HCT116 (cell line): Measurements from ENCODE around the gene IL3. TPM values are rescaled to one million over a fixed set of nuclear protein-coding genes. Genes with fewer than 3 reads are reported as not detected.

Experiments used
- ATAC-seq: fragments of 200-7000 bp; cut with Tn5 transposase; 2 replicates; pipeline ENCODE4 v1.9.1; 2020; ENCODE audit warnings: mild to moderate bottlenecking, moderate library complexity
- Bru-seq: library from RNA; stranded (reverse); fragments of 400-500 nt; gene quantifications from one replicate; lab custom pipeline; 2021; lab: Mats Ljungman, UMichigan
- BruChase-seq, 2 experiments: library from RNA; stranded (reverse); fragments of 400-500 nt; gene quantifications; one replicate each; lab custom pipeline; 2021; lab: Mats Ljungman, UMichigan
- BruUV-seq: library from RNA; stranded (reverse); fragments of 400-500 nt; replicated peaks from 2 replicates; lab custom pipeline; 2021; lab: Mats Ljungman, UMichigan
- CTCF ChIA-PET: fragments of 300-600 bp; sonication (Branson Sonifier 250); formaldehyde crosslinking; loops from one replicate; lab custom pipeline; 2021; ENCODE audit warnings: antibody characterized with exemption; lab: Charles Lee
- POLR2A ChIA-PET: fragments of 300-600, 350-600 bp; sonication (Branson Sonifier 250); formaldehyde crosslinking; loops from one replicate; lab custom pipeline; 2021; ENCODE audit warnings: antibody characterized with exemption; lab: Charles Lee
- RAD21 ChIA-PET, 2 experiments: fragments of 300-600 bp; sonication (Branson Sonifier 250); formaldehyde crosslinking; loops; one replicate each; lab custom pipeline; 2023; ENCODE audit warnings: low total read pairs in 2 of 2; ENCODE audit not compliant: uncharacterized antibody in 2 of 2, unreplicated experiment in 2 of 2, low non-redundant PET in 1 of 2; lab: Charles Lee
- DNase-seq: peaks from one replicate; pipeline ENCODE4 v3.0.0-alpha.2; 2010; ENCODE audit warnings: low read depth, low spot score
- H2AFZ ChIP-seq: fragments of 200-600 bp; shearing (Covaris generic), sonication (generic); 2 replicates; pipeline ENCODE4 v1.6.1; 2017; ENCODE audit warnings: low read depth, mixed run types, mixed read lengths, antibody characterized with exemption, low read length; ENCODE audit not compliant: poor library complexity, severe bottlenecking
- H3K27ac ChIP-seq: 2 replicates; pipeline ENCODE4 v1.5.1; 2012; ENCODE audit warnings: low read depth, low read length
- H3K27me3 ChIP-seq: fragments of 200-600 bp; sonication (generic); 2 replicates; pipeline ENCODE4 v1.6.1; 2016; ENCODE audit warnings: mixed run types, low read length, mixed read lengths; ENCODE audit not compliant: insufficient read depth
- H3K36me3 ChIP-seq, 2 experiments: fragments of 200-500 bp in 1 of 2; fragments of 200-600 bp in 1 of 2; sonication (Bioruptor generic) in 1 of 2; sonication (generic) in 1 of 2; 2 replicates each; pipeline versions ENCODE4 v1.5.1 to v1.6.1; 2014 to 2016; ENCODE audit warnings: low read length in 2 of 2, inconsistent platforms in 1 of 2, mixed read lengths in 1 of 2, mixed run types in 1 of 2; ENCODE audit not compliant: insufficient read depth in 2 of 2, control insufficient read depth in 1 of 2
- H3K4me1 ChIP-seq, 2 experiments: fragments of 200-600 bp in 1 of 2; sonication (generic) in 1 of 2; 2 replicates each; pipeline versions ENCODE4 v1.5.1 to v1.6.1; 2012 to 2017; ENCODE audit warnings: low read length in 2 of 2, inconsistent platforms in 1 of 2, mild to moderate bottlenecking in 1 of 2, mixed read lengths in 1 of 2, mixed run types in 1 of 2, moderate library complexity in 1 of 2; ENCODE audit not compliant: insufficient read depth in 2 of 2, control insufficient read depth in 1 of 2
- H3K4me2 ChIP-seq: fragments of 200-600 bp; sonication (generic); 2 replicates; pipeline ENCODE4 v1.6.1; 2017; ENCODE audit warnings: mixed run types, low read length, mixed read lengths
- H3K4me3 ChIP-seq, 2 experiments: fragments of 200-600 bp in 1 of 2; sonication (generic) in 1 of 2; replicated peaks in 1 of 2; 2 replicates each; pipeline ENCODE4 v1.5.1; 2011 to 2016; ENCODE audit warnings: low read length in 2 of 2, control low read depth in 1 of 2, low read depth in 1 of 2, mild to moderate bottlenecking in 1 of 2, mixed read lengths in 1 of 2, mixed run types in 1 of 2
- H3K79me2 ChIP-seq: fragments of 200-600 bp; sonication (generic); 2 replicates; pipeline ENCODE4 v1.6.1; 2017; ENCODE audit warnings: mild to moderate bottlenecking, mixed run types, low read length, moderate library complexity, mixed read lengths; ENCODE audit not compliant: insufficient read depth
- H3K9ac ChIP-seq: fragments of 200-600 bp; sonication (generic); 2 replicates; pipeline ENCODE4 v1.6.1; 2016; ENCODE audit warnings: low read length, mixed read lengths
- H3K9me2 ChIP-seq: fragments of 200-600 bp; sonication (generic), shearing (Covaris generic); 2 replicates; pipeline ENCODE4 v1.6.1; 2017; ENCODE audit warnings: mixed run types, mild to moderate bottlenecking, moderate library complexity; ENCODE audit not compliant: insufficient read depth
- H3K9me3 ChIP-seq, 2 experiments: fragments of 200-500 bp in 1 of 2; fragments of 200-600 bp in 1 of 2; sonication (Bioruptor generic) in 1 of 2; sonication (generic) in 1 of 2; 2 replicates each; pipeline ENCODE4 v1.6.1; 2014 to 2017; ENCODE audit warnings: low read length in 2 of 2, mixed read lengths in 2 of 2, inconsistent platforms in 1 of 2, low read depth in 1 of 2, mild to moderate bottlenecking in 1 of 2, mixed run types in 1 of 2, moderate library complexity in 1 of 2; ENCODE audit not compliant: control insufficient read depth in 1 of 2, insufficient read depth in 1 of 2
- H4K20me1 ChIP-seq: fragments of 200-600 bp; sonication (generic), shearing (Covaris generic); 2 replicates; pipeline ENCODE4 v1.6.1; 2017; ENCODE audit warnings: mixed run types, mild to moderate bottlenecking, moderate library complexity; ENCODE audit not compliant: insufficient read depth
- EZH2phosphoT487 ChIP-seq: fragments of 200-600 bp; IDR thresholded peaks from 2 replicates; pipeline ENCODE4 v1.6.1; 2018; ENCODE audit warnings: antibody characterized with exemption, borderline replicate concordance
- JUND ChIP-seq: IDR thresholded peaks from 2 replicates; pipeline ENCODE4 v1.6.1; 2012
- POLR2AphosphoS5 ChIP-seq: IDR thresholded peaks from 2 replicates; pipeline ENCODE4 v1.6.1; 2011; ENCODE audit warnings: mild to moderate bottlenecking, low read depth, low read length, moderate library complexity
- RAD21 ChIP-seq: IDR thresholded peaks from 2 replicates; pipeline ENCODE4 v1.6.1; 2012; ENCODE audit warnings: low read depth, mild to moderate bottlenecking
- SIN3A ChIP-seq: IDR thresholded peaks from 2 replicates; pipeline ENCODE4 v1.6.1; 2012; ENCODE audit warnings: low read depth
- YY1 ChIP-seq: IDR thresholded peaks from 2 replicates; pipeline ENCODE4 v1.6.1; 2011; ENCODE audit warnings: low read length, low read depth, moderate library complexity, mild to moderate bottlenecking; ENCODE audit not compliant: insufficient replicate concordance; ENCODE audit errors: extremely low read depth
- ZNF274 ChIP-seq: fragments of 200-500 bp; sonication (Bioruptor generic); IDR thresholded peaks from 2 replicates; pipeline ENCODE4 v1.6.1; 2014; ENCODE audit warnings: mild to moderate bottlenecking, low read depth, low read length, inconsistent platforms
- intact Hi-C: fragments of 100-400 bp; cut with micrococcal nuclease; formaldehyde crosslinking; loops from 2 replicates; pipeline ENCODE4 v1.10.0; 2022
- long read RNA-seq: library from polyadenylated mRNA; unstranded; transcript quantifications from one replicate; pipeline ENCODE4 v2.0.0, GENCODE V29; 2021; ENCODE audit not compliant: unreplicated experiment
- polyA plus RNA-seq: library from polyadenylated mRNA; unstranded; fragments of >200 nt; gene quantifications from 2 replicates; pipeline ENCODE4 v1.2.1, GENCODE V29; 2012; ENCODE audit warnings: missing spikeins
- total RNA-seq: library from RNA; stranded (reverse); gene quantifications from one replicate; pipeline ENCODE4 v1.2.1, GENCODE V29; 2021; ENCODE audit not compliant: unreplicated experiment
- TF ChIP-seq, protein P1 (sequence below): IDR thresholded peaks from 2 replicates; pipeline ENCODE4 v1.6.1; 2011; ENCODE audit warnings: mild to moderate bottlenecking, low read length, moderate library complexity; ENCODE audit not compliant: insufficient replicate concordance; ENCODE audit errors: extremely low read depth
- TF ChIP-seq, protein P2 (sequence below): IDR thresholded peaks from 2 replicates; pipeline ENCODE4 v1.6.1; 2012
- TF ChIP-seq, protein P3 (sequence below): IDR thresholded peaks from 2 replicates; pipeline ENCODE4 v1.6.1; 2012

The IL3 gene, protein sequence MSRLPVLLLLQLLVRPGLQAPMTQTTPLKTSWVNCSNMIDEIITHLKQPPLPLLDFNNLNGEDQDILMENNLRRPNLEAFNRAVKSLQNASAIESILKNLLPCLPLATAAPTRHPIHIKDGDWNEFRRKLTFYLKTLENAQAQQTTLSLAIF
- total RNA-seq (not detected), Bru-seq, nascent RNA (not detected), BruChase-seq, experiment 1, labeled RNA remaining after a 6-hour chase (not detected), BruChase-seq, experiment 2, labeled RNA remaining after a 2-hour chase (not detected)
- not detected in 2 replicates for polyA plus RNA-seq
- long read RNA-seq, result 0 reads

DNA sequence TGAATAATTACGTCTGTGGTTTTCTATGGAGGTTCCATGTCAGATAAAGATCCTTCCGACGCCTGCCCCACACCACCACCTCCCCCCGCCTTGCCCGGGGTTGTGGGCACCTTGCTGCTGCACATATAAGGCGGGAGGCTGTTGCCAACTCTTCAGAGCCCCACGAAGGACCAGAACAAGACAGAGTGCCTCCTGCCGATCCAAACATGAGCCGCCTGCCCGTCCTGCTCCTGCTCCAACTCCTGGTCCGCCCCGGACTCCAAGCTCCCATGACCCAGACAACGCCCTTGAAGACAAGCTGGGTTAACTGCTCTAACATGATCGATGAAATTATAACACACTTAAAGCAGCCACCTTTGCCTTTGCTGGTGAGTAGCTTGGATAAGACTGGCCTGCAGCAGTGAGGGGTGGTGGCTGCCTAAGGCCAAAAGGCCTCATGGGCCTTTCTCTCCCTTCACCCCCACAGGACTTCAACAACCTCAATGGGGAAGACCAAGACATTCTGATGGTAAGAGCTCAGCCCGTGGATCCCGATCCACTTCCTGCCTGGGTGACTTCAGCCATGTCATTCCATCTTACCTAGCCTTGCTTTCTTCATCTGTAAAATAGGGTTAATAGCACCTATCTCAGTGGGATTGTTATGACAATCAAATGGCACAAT, at the start of gene IL3:
Gene IL3, plus strand, starts transcription at position 155 of the 661 bp plus-strand sequence. Its CDS starts 52 bp downstream, at position 207.
- no peak within 1 kb of the TSS for H2AFZ ChIP-seq
- H3K9me2 ChIP-seq, result no peaks in the 10 kb centered on the region
- ATAC-seq, result no peak
- H3K9me3 ChIP-seq, result no peaks in the 10 kb centered on the region
- H3K4me3 ChIP-seq, result no peak within 1 kb of the TSS
- RAD21 ChIA-PET, result no interaction called here
- H3K27ac ChIP-seq, result no peak within 1 kb of the TSS
- POLR2A ChIA-PET, result no interaction called here
- H3K4me1 ChIP-seq, result peaks cover 0 to 4% of the 10 kb centered on the region in 2 experiments; a peak in 1 of 4 replicates
- CTCF ChIA-PET, result interaction anchor here (3.5 kb wide), 1 partner anchor 249 kb away, joined by 35 read pairs; no protein-coding TSS in a partner anchor
- no peak within 1 kb of the TSS for H3K4me2 ChIP-seq
- no peaks in the 10 kb centered on the region for H3K36me3 ChIP-seq
- no peaks in the 10 kb centered on the region for H3K79me2 ChIP-seq
- intact Hi-C loops, result loop anchor here (10.0 kb wide), 1 partner anchor 214 kb away; no protein-coding TSS in a partner anchor
- H3K9ac ChIP-seq, result no peak within 1 kb of the TSS
- no TSS peak for BruUV-seq
- no peaks in the 10 kb centered on the region for H4K20me1 ChIP-seq
- TF ChIP-seq POLR2AphosphoS5 (no peak), YY1 (no peak), ZNF274 (no peak), SIN3A (no peak), RAD21 (no peak), EZH2phosphoT487 (no peak), JUND (no peak)
- TF ChIP-seq, protein P1, sequence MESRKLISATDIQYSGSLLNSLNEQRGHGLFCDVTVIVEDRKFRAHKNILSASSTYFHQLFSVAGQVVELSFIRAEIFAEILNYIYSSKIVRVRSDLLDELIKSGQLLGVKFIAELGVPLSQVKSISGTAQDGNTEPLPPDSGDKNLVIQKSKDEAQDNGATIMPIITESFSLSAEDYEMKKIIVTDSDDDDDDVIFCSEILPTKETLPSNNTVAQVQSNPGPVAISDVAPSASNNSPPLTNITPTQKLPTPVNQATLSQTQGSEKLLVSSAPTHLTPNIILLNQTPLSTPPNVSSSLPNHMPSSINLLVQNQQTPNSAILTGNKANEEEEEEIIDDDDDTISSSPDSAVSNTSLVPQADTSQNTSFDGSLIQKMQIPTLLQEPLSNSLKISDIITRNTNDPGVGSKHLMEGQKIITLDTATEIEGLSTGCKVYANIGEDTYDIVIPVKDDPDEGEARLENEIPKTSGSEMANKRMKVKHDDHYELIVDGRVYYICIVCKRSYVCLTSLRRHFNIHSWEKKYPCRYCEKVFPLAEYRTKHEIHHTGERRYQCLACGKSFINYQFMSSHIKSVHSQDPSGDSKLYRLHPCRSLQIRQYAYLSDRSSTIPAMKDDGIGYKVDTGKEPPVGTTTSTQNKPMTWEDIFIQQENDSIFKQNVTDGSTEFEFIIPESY, result no peak
- TF ChIP-seq, protein P2, sequence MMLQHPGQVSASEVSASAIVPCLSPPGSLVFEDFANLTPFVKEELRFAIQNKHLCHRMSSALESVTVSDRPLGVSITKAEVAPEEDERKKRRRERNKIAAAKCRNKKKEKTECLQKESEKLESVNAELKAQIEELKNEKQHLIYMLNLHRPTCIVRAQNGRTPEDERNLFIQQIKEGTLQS, result no peak
- TF ChIP-seq, protein P3, sequence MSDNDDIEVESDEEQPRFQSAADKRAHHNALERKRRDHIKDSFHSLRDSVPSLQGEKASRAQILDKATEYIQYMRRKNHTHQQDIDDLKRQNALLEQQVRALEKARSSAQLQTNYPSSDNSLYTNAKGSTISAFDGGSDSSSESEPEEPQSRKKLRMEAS, result no peak
- no peak for DNase-seq
- no peaks in the 10 kb centered on the region for H3K27me3 ChIP-seq
